Measurements from ENCODE around the gene LRP1B. TPM values are rescaled to one million over a fixed set of nuclear protein-coding genes. Genes with fewer than 3 reads are reported as not detected.

Gene LRP1B
- polyA plus RNA-seq, 1 of the 3 experiments (the other 2 are of a cell fraction) = 0.28 TPM

GRCh38 chr2:141528990-141529389 is 601.8 kb downstream of the LRP1B start:
- H3K4me2 ChIP-seq = no peak overlapping the region
- DNase-seq = no peak
- H3K79me2 ChIP-seq (ENCODE audit: insufficient read depth) = no peaks in the 10 kb centered on the region
- ChIA-PET POLR2A (no interaction called here), CTCF (no interaction called here)
- no peaks in the 10 kb centered on the region; a peak in 2 of 4 replicates for H3K4me1 ChIP-seq (ENCODE audit: control insufficient read depth in 1 of 2, insufficient read depth in 2 of 2, low read depth in 1 of 2, low read length in 1 of 2)
- H2AFZ ChIP-seq (ENCODE audit: low read depth) = no peak overlapping the region
- no peak overlapping the region for H3K9ac ChIP-seq
- H3K9me3 ChIP-seq = no peaks in the 10 kb centered on the region
- H3F3A ChIP-seq (replicated peaks; ENCODE audit: insufficient read depth) = no peaks in the 10 kb centered on the region
- H3K36me3 ChIP-seq (replicated peaks in 1 of 2; ENCODE audit: control insufficient read depth in 1 of 2, insufficient read depth in 2 of 2, low read length in 1 of 2) = no peaks in the 10 kb centered on the region
- H3K9me2 ChIP-seq = no peaks in the 10 kb centered on the region
- no peaks in the 10 kb centered on the region for H4K20me1 ChIP-seq (ENCODE audit: insufficient read depth)
- 69% methylated on average over 5 of the region's 5 CpGs for WGBS (ENCODE audit: low lambda C conversion rate)
- no peak overlapping the region for H3K27ac ChIP-seq (ENCODE audit: low read depth in 2 of 2, low read length in 1 of 2)
- H3K4me3 ChIP-seq (ENCODE audit: low read depth in 2 of 2, low read length in 1 of 2) = no peak overlapping the region
- no peaks in the 10 kb centered on the region for H3K27me3 ChIP-seq (ENCODE audit: insufficient read depth)
- no peak for TF ChIP-seq MXI1 (IDR thresholded peaks at IDR 0.05; ENCODE audit: low read depth, low read length)
- no peak for TF ChIP-seq NFIC (IDR thresholded peaks at IDR 0.05; ENCODE audit: borderline replicate concordance)
- no peak for TF ChIP-seq GABPA (IDR thresholded peaks at IDR 0.05; ENCODE audit: low read depth)
- TF ChIP-seq FOXJ3 (CRISPR knock-in tag; IDR thresholded peaks at IDR 0.05) = no peak
- TF ChIP-seq REST (IDR thresholded peaks at IDR 0.05; ENCODE audit: low read depth, low read length) = no peak
- TF ChIP-seq FOSL2 (IDR thresholded peaks at IDR 0.05; ENCODE audit: borderline replicate concordance, low read depth) = no peak
- no peak for TF ChIP-seq ELF1 (IDR thresholded peaks at IDR 0.05)
- no peak for TF ChIP-seq JUND (IDR thresholded peaks at IDR 0.05)
- no peak for TF ChIP-seq NRF1 (IDR thresholded peaks at IDR 0.05; ENCODE audit: low read depth, low read length)
- TF ChIP-seq FOXM1 (IDR thresholded peaks at IDR 0.05; ENCODE audit: low read depth) = no peak
- TF ChIP-seq SIN3A (IDR thresholded peaks at IDR 0.05; ENCODE audit: borderline replicate concordance, low read depth, low read length) = no peak
- no peak for TF ChIP-seq PBX3 (IDR thresholded peaks at IDR 0.05)
- TF ChIP-seq RFX5 (IDR thresholded peaks at IDR 0.05; ENCODE audit: low read length) = no peak
- TF ChIP-seq SMC3 (IDR thresholded peaks at IDR 0.05; ENCODE audit: low read depth, low read length) = no peak
- no peak for TF ChIP-seq MEF2A (IDR thresholded peaks at IDR 0.05; ENCODE audit: borderline replicate concordance, low read depth)
- TF ChIP-seq RAD21 (IDR thresholded peaks at IDR 0.05; ENCODE audit: low read length) = no peak
- TF ChIP-seq TAF1 (IDR thresholded peaks at IDR 0.05; ENCODE audit: borderline replicate concordance, low read depth, low read length) = no peak
- TF ChIP-seq YY1 (IDR thresholded peaks at IDR 0.05; ENCODE audit: low read depth) = no peak
